GM18861 (cell line): ENCODE results near the gene NAT10.
"Not testable (repeated sequence)": the region's sequence is repeated elsewhere in the genome, so short reads cannot be mapped to it uniquely, and the experiment has no call there.

Experiments
- ATAC-seq: cut with Tn5 transposase; IDR thresholded peaks from one replicate; pipeline ENCODE4 v1.9.1; 2021; ENCODE audit not compliant: unreplicated experiment

NAT10 gene

DNA sequence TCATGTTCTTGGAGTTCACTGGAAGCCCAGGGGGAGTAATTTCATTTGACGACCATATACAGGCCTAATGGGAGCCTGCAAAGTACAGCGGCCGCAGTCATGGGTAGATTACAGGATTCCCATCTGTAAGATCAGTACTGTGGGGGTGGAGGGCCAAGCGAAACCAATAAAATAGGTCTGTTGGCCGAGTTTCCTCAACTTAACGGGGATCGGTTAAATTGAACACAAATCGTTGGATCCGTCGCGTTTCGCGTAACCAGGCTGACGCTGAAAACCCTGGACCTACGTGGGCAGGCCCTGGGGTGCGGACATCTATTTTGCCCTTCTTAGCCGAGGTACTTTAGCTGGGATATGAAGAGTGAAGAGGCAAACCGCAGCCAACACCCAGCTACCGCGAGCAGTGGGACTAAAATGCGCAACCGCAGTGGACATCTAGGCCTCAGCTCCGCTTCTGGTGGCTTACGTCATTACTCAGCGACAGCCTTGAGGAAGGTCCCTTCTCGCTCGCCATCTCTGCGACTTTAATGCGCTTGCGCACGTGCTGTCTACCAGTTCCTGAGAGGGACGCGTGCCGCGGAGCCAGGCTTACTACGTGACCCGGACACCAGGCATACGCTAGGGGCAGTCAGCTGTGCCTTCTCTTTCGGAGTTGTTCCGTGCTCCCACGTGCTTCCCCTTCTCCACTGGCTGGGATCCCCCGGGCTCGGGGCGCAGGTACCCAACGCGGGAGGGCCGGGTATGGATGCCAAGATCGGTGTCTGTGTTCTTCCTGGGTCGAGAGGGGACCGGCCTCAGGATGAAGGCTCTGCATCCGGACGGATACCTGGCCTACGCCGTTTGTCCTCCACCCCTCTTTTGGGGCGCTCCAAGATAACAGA is at the start of gene NAT10:
NAT10 (plus strand) TSS at position 551 of the 878 bp plus-strand sequence. CDS start 2,597 bp downstream, outside the sequence.
- ATAC-seq = peak; percentile 91

DNA sequence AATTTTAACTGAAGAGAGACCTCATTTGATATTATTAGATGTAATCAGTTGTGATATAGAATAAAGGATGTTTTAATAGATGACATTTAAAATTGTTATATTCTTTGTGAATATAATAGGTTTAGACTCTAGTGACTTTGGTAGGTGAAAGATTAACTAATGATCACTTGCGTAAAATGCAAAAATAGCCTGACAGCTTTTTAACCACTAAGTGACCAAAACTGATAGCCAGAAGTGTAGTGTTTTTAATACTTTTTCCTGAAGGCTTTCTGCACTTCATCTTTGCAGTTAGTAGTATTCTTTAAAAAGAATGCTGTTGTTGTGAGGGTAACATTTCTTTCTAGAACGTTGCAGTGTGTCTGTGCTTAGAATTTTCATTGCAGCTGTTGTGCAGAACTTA is 48.8 kb upstream of the NAT10 start:
- ATAC-seq = no peak

- ATAC-seq = no peak
Observed at GRCh38 chr11:34063061-34063795, 42.2 kb upstream of the NAT10 start.

- no peak for ATAC-seq
Observed at GRCh38 chr11:34064291-34064690, 41.1 kb upstream of the NAT10 start.

DNA sequence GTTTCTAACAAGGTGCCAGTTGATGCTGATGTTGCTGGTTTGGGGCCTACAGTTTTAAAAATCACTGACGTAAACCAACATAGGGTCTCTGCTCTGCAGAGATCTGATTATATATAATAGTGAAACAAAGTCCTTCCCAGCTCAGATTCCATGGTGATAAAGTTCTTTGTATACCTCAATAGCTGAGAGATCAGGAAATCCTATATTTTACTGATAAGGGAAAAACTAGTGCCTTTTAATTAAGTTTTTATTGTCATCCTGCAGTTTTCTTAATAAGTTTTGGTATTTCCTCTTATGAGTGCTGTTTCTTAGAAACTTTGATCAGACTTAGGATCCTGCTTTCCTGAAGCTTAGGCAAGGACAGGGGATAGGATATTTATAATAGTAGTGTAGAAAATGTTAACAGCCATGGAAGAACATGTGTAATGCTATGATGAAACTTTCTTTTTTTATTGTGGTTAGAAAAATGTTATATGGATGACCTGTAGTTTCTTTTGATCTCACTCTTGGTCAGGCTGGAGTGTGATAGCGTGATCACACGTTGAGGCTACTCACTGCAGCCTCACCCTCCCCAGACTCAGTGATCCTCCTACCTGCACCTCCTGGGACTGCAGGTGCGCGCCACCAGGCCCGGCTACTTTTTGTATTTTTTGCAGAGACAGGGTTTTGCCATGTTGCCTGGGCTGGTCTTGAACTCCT is 39.8 kb upstream of the NAT10 start:
- ATAC-seq = no peak

DNA sequence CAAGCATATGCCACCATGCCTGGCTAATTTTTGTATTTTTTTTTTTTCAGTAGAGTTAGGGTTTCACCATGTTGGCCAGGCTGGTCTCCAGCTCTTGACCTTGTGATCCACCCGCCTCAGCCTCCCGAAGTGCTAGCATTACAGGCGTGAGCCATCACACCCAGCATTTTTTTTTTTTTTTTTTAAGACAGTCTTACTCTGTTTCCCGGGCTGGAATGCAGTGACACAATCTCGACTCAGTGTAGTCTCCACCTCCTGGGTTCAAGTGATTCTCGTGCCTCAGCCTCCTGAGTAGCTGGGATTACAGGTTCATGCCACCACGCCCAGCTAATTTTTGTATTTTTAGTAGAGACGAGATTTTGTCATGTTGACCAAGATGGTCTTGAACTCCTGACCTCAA is 38.7 kb upstream of the NAT10 start:
- not testable (repeated sequence) for ATAC-seq

- ATAC-seq = peak; percentile 62
Observed at GRCh38 chr11:34067383-34068065, 37.9 kb upstream of the NAT10 start.

DNA sequence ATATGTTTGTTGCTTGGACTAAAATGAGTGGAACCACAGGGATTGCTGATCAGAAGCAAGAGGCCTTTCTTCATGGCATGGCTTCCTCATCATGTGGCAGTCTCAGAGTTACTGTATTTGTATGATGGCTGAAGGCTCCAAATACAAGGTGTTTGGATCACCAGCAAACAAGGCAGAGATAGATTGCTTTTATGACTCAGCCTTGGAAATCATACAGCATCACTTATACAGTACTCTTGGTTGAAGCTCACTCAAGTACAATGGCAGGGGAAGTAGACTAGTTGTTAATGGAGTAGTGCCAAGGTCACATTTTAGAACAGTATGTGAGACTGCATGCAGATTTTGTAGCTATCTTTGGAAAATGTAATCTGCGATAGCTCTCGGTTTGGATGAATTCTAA is 37.3 kb upstream of the NAT10 start:
- no peak for ATAC-seq

- not testable (repeated sequence) for ATAC-seq
Observed at GRCh38 chr11:34071306-34071705, 34.1 kb upstream of the NAT10 start.

GRCh38 chr11:34072041-34072440 is 33.4 kb upstream of the NAT10 start:
- no peak for ATAC-seq

GRCh38 chr11:34072832-34073231 is 32.6 kb upstream of the NAT10 start:
- no peak for ATAC-seq

GRCh38 chr11:34074391-34074790 is 31.0 kb upstream of the NAT10 start:
- no peak for ATAC-seq

DNA sequence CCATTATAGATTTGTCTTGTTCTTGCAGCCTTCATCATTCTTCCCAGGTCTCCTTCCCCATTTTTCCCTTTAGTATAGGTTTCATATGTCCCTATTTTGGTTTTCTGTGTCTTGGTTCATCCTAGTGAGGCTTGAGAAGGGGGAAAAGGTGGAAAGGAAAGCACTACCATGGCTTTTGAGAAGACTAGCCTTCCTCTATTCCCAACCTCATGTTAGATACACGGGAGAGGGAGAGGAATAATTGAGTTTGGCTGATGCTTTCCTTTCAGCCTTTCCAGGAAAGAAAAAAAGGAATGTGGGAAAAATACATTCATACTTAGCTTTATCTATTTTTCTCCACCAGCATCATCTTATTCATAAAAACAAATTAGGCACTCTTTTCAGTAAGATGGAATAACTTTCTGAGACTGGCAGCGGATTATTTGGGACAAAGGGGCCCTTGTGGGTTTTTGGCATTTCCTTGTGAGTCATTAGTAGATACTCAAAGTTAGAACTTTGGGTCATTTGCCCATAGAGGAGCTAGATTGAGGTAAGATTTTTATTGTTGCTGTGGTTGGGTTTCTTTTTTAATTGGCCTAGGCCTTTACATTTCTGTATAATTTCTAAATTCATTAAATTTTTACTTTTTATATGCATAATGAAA is 30.1 kb upstream of the NAT10 start:
- no peak for ATAC-seq

DNA sequence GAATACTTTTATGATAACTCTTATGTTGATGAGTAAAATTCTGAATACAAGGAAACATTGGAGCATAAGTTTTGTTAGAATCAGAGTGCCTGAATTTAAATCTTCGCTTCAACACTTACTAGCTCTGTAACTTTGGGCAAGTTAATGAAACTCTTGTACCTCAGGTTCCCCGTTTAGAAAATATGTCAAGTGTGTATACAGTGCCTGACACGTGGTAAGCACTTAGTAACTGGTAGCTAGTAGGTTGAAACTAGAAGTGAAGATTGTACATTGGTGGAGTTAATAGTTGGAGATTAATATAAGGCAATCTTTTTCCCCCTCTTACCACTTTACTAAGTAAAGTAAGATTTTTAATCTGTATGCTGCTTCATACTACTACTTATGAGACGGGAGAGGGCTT is 24.8 kb upstream of the NAT10 start:
- ATAC-seq = no peak

DNA sequence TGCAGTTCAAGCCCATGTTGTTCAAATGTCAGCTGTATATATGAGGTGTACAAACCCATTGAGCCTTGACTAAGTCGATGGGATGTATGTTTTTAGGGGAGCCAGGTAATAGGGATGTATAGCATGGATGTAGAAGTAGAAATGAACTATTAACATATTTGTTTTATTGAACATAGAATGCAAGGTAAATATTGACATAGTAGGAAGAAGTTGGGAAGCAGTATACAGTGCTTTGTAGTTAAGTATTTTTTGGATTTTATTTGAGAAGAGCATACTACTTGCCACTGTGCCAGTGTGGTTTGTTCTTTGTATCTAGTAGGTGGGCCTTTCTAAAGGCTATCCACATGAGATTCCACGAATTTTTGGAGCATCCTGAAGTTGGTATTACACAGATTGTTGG is 20.8 kb upstream of the NAT10 start:
- ATAC-seq = no peak

- ATAC-seq = no peak
Observed at GRCh38 chr11:34086554-34087283, 18.7 kb upstream of the NAT10 start.

- no peak for ATAC-seq
Observed at GRCh38 chr11:34091825-34092224, 13.6 kb upstream of the NAT10 start.

GRCh38 chr11:34094900-34095299 is 10.5 kb upstream of the NAT10 start:
- not testable (repeated sequence) for ATAC-seq

DNA sequence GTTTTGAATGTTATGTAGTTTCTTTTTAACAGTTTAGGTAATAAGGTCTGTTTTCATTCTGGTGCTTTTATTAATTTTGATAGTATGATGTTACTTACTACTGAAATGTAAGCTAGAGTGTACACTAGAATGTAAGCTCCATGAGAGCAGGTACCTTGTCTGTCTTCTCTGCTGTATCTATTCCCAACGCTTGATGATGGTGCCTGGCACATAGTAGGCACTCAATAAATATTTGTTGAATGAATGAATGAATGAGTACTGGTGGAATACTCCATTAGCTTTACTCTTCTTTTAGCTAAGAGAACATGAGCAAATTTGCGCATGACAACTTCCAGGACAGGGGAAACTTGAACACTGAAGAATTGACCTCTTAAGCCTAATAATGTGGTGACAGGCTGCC is 6.6 kb upstream of the NAT10 start:
- no peak for ATAC-seq

GRCh38 chr11:34104680-34105078 is 750 bp upstream of the NAT10 start:
- ATAC-seq = no peak
